Loucy (cell line): Measurements from ENCODE around the gene PRELP.

Experiments
- H2AFZ ChIP-seq: fragments of 200-600 bp; sonication (generic); 2 replicates; pipeline ENCODE4 v1.6.0; 2016; ENCODE audit warnings: antibody characterized with exemption, mild to moderate bottlenecking, low read length, moderate library complexity
- H3F3A ChIP-seq: fragments of 200-600 bp; 2 replicates; pipeline ENCODE4 v1.6.0; 2016; ENCODE audit warnings: antibody characterized with exemption, low read depth, mild to moderate bottlenecking
- H3K27me3 ChIP-seq: fragments of 200-600 bp; sonication (generic); 2 replicates; pipeline ENCODE4 v1.6.1; 2014; ENCODE audit warnings: low read length, mild to moderate bottlenecking; ENCODE audit not compliant: insufficient read depth, poor library complexity, severe bottlenecking
- H3K36me3 ChIP-seq: fragments of 200-600 bp; sonication (generic); 2 replicates; pipeline ENCODE4 v1.6.1; 2016; ENCODE audit warnings: low read length; ENCODE audit not compliant: insufficient read depth
- H3K4me1 ChIP-seq: fragments of 200-600 bp; sonication (generic); 2 replicates; pipeline ENCODE4 v1.5.1; 2014; ENCODE audit warnings: low read length, mild to moderate bottlenecking; ENCODE audit not compliant: insufficient read depth, poor library complexity, severe bottlenecking
- H3K4me2 ChIP-seq: fragments of 200-600 bp; sonication (generic); 2 replicates; pipeline ENCODE4 v1.6.0; 2014; ENCODE audit warnings: antibody characterized with exemption, low read length, low read depth, mild to moderate bottlenecking; ENCODE audit not compliant: poor library complexity, severe bottlenecking
- H3K4me3 ChIP-seq: fragments of 200-600 bp; sonication (generic); 2 replicates; pipeline ENCODE4 v1.5.1; 2014; ENCODE audit warnings: low read length, mild to moderate bottlenecking, mixed read lengths; ENCODE audit not compliant: poor library complexity, severe bottlenecking
- H3K79me2 ChIP-seq: fragments of 200-600 bp; sonication (generic); 2 replicates; pipeline ENCODE4 v1.6.1; 2014; ENCODE audit warnings: low read length; ENCODE audit not compliant: insufficient read depth
- H3K9ac ChIP-seq: fragments of 200-600 bp; sonication (generic); 2 replicates; pipeline ENCODE4 v1.6.0; 2014; ENCODE audit warnings: mild to moderate bottlenecking, low read depth, low read length, moderate library complexity; ENCODE audit not compliant: poor library complexity, severe bottlenecking
- H3K9me2 ChIP-seq: fragments of 200-600 bp; sonication (generic); replicated peaks from 2 replicates; pipeline ENCODE4 v1.6.1; 2016; ENCODE audit warnings: low read depth, low read length, mixed read lengths
- H3K9me3 ChIP-seq: fragments of 200-600 bp; sonication (generic); 2 replicates; pipeline ENCODE4 v1.6.1; 2014; ENCODE audit warnings: mild to moderate bottlenecking, antibody characterized with exemption, low read length, low read depth; ENCODE audit not compliant: insufficient read depth
- H4K20me1 ChIP-seq: fragments of 200-600 bp; sonication (generic); 2 replicates; pipeline ENCODE4 v1.6.0; 2014; ENCODE audit warnings: antibody characterized with exemption, low read length, mild to moderate bottlenecking; ENCODE audit not compliant: insufficient read depth, poor library complexity, severe bottlenecking
- CTCF ChIP-seq: fragments of 200-600 bp; sonication (generic); conservative IDR thresholded peaks from 2 replicates; pipeline ENCODE4 v1.5.1; 2014; ENCODE audit warnings: mild to moderate bottlenecking, antibody characterized with exemption, low read length
- EZH2phosphoT487 ChIP-seq: fragments of 200-600 bp; IDR thresholded peaks from 2 replicates; pipeline ENCODE4 v1.6.1; 2018; ENCODE audit warnings: antibody characterized with exemption, mild to moderate bottlenecking, moderate library complexity, borderline replicate concordance

PRELP gene

GRCh38 chr1:203455706-203456105, 19.9 kb upstream of the PRELP start:
- H3F3A ChIP-seq, result no peaks in the 10 kb centered on the region
- no peaks in the 10 kb centered on the region for H3K79me2 ChIP-seq
- H3K9me2 ChIP-seq, result no peaks in the 10 kb centered on the region; the same call in 1 of the 2 replicates
- H3K4me2 ChIP-seq, result no peak overlapping the region
- no peaks in the 10 kb centered on the region for H3K27me3 ChIP-seq
- H3K4me1 ChIP-seq, result no peaks in the 10 kb centered on the region
- H2AFZ ChIP-seq, result no peak overlapping the region
- no peaks in the 10 kb centered on the region for H3K36me3 ChIP-seq
- no peaks in the 10 kb centered on the region for H3K9me3 ChIP-seq
- TF ChIP-seq CTCF, result no peak
- no peak overlapping the region for H3K9ac ChIP-seq
- H3K4me3 ChIP-seq, result no peak overlapping the region
- H4K20me1 ChIP-seq, result no peaks in the 10 kb centered on the region

- H4K20me1 ChIP-seq, result no peaks in the 10 kb centered on the region
- no peaks in the 10 kb centered on the region for H3K36me3 ChIP-seq
- H3K9me3 ChIP-seq, result no peaks in the 10 kb centered on the region
- no peak overlapping the region for H3K9ac ChIP-seq
- no peaks in the 10 kb centered on the region for H3K79me2 ChIP-seq
- no peak overlapping the region for H3K4me2 ChIP-seq
- H3K4me1 ChIP-seq, result no peaks in the 10 kb centered on the region
- no peaks in the 10 kb centered on the region; the same call in 1 of the 2 replicates for H3K9me2 ChIP-seq
- no peaks in the 10 kb centered on the region for H3K27me3 ChIP-seq
- TF ChIP-seq CTCF, result no peak
- TF ChIP-seq EZH2phosphoT487, result no peak
- no peak overlapping the region for H2AFZ ChIP-seq
- no peak overlapping the region for H3K4me3 ChIP-seq
- H3F3A ChIP-seq, result no peaks in the 10 kb centered on the region
Observed at GRCh38 chr1:203456577-203456976, 19.0 kb upstream of the PRELP start.

GRCh38 chr1:203458078-203458477, 17.5 kb upstream of the PRELP start:
- H3K4me3 ChIP-seq, result no peak overlapping the region
- no peaks in the 10 kb centered on the region; the same call in 1 of the 2 replicates for H3K9me2 ChIP-seq
- H3K9ac ChIP-seq, result no peak overlapping the region
- no peaks in the 10 kb centered on the region for H3K27me3 ChIP-seq
- H3K9me3 ChIP-seq, result no peaks in the 10 kb centered on the region
- H3K79me2 ChIP-seq, result no peaks in the 10 kb centered on the region
- H4K20me1 ChIP-seq, result no peaks in the 10 kb centered on the region
- H3F3A ChIP-seq, result no peaks in the 10 kb centered on the region
- TF ChIP-seq CTCF (no peak), EZH2phosphoT487 (no peak)
- H3K4me1 ChIP-seq, result no peaks in the 10 kb centered on the region
- H2AFZ ChIP-seq, result no peak overlapping the region
- H3K36me3 ChIP-seq, result no peaks in the 10 kb centered on the region
- no peak overlapping the region for H3K4me2 ChIP-seq
